Measurements from ENCODE around the gene CLEC4C. TPM values are rescaled to one million over a fixed set of nuclear protein-coding genes. Genes with fewer than 3 reads are reported as not detected.

CLEC4C gene
- total RNA-seq, 1 donor, result not detected

DNA sequence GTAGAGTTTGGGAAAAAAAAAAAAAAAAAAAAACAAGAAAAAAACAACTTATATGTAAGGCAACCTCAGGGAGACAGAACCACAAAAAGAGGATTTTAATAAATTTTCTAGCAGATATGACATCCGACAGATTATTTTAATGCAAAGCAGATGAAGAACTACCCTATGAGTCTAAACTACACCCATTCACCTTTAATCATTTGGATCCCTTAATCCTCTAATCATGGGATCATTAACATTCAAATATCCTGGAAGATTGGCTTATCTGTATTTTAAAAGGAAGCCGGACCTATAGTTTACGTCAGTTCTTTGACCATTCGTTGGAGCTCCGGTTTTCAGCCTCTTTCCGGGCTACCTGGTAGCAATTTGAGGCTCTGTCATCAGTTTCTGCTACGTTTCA lies 36.0 kb downstream of the CLEC4C start, which contains the start of gene DPPA3:
TSS of gene DPPA3 (plus strand) at position 301 of the 400 bp plus-strand sequence. CDS start 138 bp downstream, outside the sequence.
- no peaks in the 10 kb centered on the region for H3K9me3 ChIP-seq (ENCODE audit: low read depth, low read length)
- TF ChIP-seq, protein P1, sequence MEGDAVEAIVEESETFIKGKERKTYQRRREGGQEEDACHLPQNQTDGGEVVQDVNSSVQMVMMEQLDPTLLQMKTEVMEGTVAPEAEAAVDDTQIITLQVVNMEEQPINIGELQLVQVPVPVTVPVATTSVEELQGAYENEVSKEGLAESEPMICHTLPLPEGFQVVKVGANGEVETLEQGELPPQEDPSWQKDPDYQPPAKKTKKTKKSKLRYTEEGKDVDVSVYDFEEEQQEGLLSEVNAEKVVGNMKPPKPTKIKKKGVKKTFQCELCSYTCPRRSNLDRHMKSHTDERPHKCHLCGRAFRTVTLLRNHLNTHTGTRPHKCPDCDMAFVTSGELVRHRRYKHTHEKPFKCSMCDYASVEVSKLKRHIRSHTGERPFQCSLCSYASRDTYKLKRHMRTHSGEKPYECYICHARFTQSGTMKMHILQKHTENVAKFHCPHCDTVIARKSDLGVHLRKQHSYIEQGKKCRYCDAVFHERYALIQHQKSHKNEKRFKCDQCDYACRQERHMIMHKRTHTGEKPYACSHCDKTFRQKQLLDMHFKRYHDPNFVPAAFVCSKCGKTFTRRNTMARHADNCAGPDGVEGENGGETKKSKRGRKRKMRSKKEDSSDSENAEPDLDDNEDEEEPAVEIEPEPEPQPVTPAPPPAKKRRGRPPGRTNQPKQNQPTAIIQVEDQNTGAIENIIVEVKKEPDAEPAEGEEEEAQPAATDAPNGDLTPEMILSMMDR (IDR thresholded peaks at IDR 0.05; ENCODE audit: extremely low read depth, low read depth, low read length), result no peak
- no peak within 1 kb of the TSS for H2AFZ ChIP-seq (ENCODE audit: low read length)
- no peak within 1 kb of the TSS for H3K27ac ChIP-seq (ENCODE audit: low read depth, low read length)
- H3K4me3 ChIP-seq (ENCODE audit: insufficient read depth, low read length), result no peak within 1 kb of the TSS
- no peaks in the 10 kb centered on the region for H3K4me1 ChIP-seq (ENCODE audit: insufficient read depth, low read length)
- no peak for DNase-seq (ENCODE audit: insufficient read length, low spot score, missing footprints)
- H3K36me3 ChIP-seq (ENCODE audit: insufficient read depth, low read length), result no peaks in the 10 kb centered on the region
- H4K20me1 ChIP-seq (ENCODE audit: insufficient read depth, low read length), result no peaks in the 10 kb centered on the region
- H3K27me3 ChIP-seq (ENCODE audit: insufficient read depth, low read length), result no peaks in the 10 kb centered on the region
- no peak within 1 kb of the TSS for H3K4me2 ChIP-seq (ENCODE audit: insufficient read depth, low read length)
- no peaks in the 10 kb centered on the region for H3K79me2 ChIP-seq (ENCODE audit: insufficient read depth, low read length)

DNA sequence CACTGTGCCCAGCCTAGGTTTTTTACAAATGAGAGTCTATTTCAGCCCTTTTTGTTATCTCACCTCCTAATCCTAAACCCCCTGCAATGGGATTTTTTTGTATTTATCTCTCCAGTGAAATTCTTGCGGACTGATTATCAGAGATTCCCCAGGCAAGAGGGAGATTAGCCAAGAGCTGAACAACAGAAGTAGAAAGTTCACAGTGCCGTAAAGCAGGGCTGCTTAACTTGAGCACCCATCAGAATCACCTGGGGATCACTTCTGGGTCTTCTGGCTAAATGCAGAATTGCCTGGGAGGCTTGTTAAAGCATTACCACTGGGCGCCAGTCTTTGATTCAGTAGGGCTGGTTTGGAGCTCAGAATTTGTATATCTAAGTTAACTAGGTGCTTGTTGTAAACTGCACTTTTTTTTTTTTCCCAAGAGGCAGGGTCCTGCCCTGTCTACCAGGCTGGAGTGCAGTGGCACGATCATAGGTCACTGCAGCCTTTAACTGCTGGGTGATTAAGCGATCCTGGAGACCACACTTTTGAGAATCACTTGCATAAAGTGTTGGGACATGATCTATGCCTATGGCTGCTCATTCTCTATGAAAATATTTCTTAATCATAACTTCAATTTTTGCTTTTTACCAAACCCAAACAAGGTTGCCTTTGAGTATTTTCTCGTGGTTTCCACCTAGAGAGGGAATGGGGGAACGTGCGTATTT lies 37.1 kb downstream of the CLEC4C start:
- no peak overlapping the region for H2AFZ ChIP-seq (ENCODE audit: low read length)
- H4K20me1 ChIP-seq (ENCODE audit: insufficient read depth, low read length), result no peaks in the 10 kb centered on the region
- no peaks in the 10 kb centered on the region for H3K36me3 ChIP-seq (ENCODE audit: insufficient read depth, low read length)
- TF ChIP-seq, protein P1 (IDR thresholded peaks at IDR 0.05; ENCODE audit: extremely low read depth, low read depth, low read length), result no peak
- no peak overlapping the region for H3K4me3 ChIP-seq (ENCODE audit: insufficient read depth, low read length)
- no peak overlapping the region for H3K4me2 ChIP-seq (ENCODE audit: insufficient read depth, low read length)
- no peaks in the 10 kb centered on the region for H3K4me1 ChIP-seq (ENCODE audit: insufficient read depth, low read length)
- no peaks in the 10 kb centered on the region for H3K79me2 ChIP-seq (ENCODE audit: insufficient read depth, low read length)
- no peak for DNase-seq (ENCODE audit: insufficient read length, low spot score, missing footprints)
- no peaks in the 10 kb centered on the region for H3K9me3 ChIP-seq (ENCODE audit: low read depth, low read length)
- no peak overlapping the region for H3K27ac ChIP-seq (ENCODE audit: low read depth, low read length)
- H3K27me3 ChIP-seq (ENCODE audit: insufficient read depth, low read length), result no peaks in the 10 kb centered on the region

DNA sequence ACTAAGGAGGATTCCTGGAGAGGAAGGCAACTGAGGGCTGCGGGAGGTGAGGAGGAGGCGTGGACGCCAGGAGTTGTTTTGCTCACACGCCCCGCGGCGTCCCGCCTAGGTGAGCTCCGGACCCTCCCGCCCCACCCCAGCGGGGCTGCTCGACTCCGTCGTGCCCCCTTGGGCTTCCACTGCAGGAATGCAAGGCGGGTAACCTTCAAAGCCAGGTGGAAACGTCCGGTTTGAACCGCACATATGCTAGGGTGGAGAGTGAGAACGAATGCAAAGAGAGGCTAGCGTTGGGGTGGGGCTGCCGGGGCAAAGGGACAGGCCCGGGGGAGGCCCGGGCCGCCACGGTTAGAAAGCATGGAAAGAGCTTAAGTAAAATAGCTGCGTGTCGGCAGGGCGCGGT lies 41.3 kb downstream of the CLEC4C start:
- Histone ChIP-seq H3K4me1 (ENCODE audit: insufficient read depth, low read length) (no peaks in the 10 kb centered on the region), H4K20me1 (ENCODE audit: insufficient read depth, low read length) (no peaks in the 10 kb centered on the region), H3K9me3 (ENCODE audit: low read depth, low read length) (no peaks in the 10 kb centered on the region), H3K36me3 (ENCODE audit: insufficient read depth, low read length) (no peaks in the 10 kb centered on the region), H3K79me2 (ENCODE audit: insufficient read depth, low read length) (no peaks in the 10 kb centered on the region), H3K4me2 (ENCODE audit: insufficient read depth, low read length) (no peak overlapping the region), H3K27ac (ENCODE audit: low read depth, low read length) (no peak overlapping the region), H3K27me3 (ENCODE audit: insufficient read depth, low read length) (no peaks in the 10 kb centered on the region), H2AFZ (ENCODE audit: low read length) (no peak overlapping the region), H3K4me3 (ENCODE audit: insufficient read depth, low read length) (no peak overlapping the region)
- TF ChIP-seq, protein P1 (IDR thresholded peaks at IDR 0.05; ENCODE audit: extremely low read depth, low read depth, low read length), result no peak
- no peak for DNase-seq (ENCODE audit: insufficient read length, low spot score, missing footprints)

DNA sequence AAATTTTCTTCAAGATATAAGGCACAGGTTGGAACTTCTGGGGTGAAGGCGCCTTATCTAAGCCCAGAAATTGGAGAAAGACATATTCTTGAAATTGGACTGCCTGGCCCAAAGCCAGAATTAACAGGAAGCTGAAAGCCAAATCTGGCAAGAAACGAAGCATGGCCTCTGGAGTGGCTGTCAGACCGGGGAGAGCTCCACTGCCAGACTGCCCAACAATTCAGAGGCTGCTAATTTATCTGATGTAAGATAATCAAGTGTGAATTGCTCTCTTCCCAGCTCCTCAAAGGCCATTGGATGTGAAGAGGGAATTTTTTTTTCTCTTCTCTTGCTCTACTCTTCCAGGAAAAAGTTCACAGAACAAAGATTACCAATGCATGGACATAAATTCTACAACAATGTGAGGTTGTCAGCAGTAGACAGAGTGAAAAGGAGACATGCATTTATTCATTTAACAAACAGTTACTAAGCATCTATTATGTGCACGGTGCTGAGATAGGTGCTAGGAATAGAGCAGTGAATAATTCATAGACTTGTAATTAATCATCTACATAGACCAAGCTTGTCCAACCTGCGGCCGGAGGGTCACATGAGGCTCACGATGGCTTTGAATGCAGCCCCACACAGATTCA lies 51.5 kb downstream of the CLEC4C start, which contains the start of gene GDF3:
TSS of gene GDF3 (minus strand) at position 210 of the 632 bp plus-strand sequence. CDS start at position 163, 47 bp downstream.
- no peaks in the 10 kb centered on the region for H3K27me3 ChIP-seq (ENCODE audit: insufficient read depth, low read length)
- no peaks in the 10 kb centered on the region for H4K20me1 ChIP-seq (ENCODE audit: insufficient read depth, low read length)
- no peaks in the 10 kb centered on the region for H3K9me3 ChIP-seq (ENCODE audit: low read depth, low read length)
- H3K4me2 ChIP-seq (ENCODE audit: insufficient read depth, low read length), result no peak within 1 kb of the TSS
- no peaks in the 10 kb centered on the region for H3K4me1 ChIP-seq (ENCODE audit: insufficient read depth, low read length)
- TF ChIP-seq, protein P1 (IDR thresholded peaks at IDR 0.05; ENCODE audit: extremely low read depth, low read depth, low read length), result no peak
- no peak for DNase-seq (ENCODE audit: insufficient read length, low spot score, missing footprints)
- no peaks in the 10 kb centered on the region for H3K36me3 ChIP-seq (ENCODE audit: insufficient read depth, low read length)
- no peak within 1 kb of the TSS for H3K27ac ChIP-seq (ENCODE audit: low read depth, low read length)
- H3K79me2 ChIP-seq (ENCODE audit: insufficient read depth, low read length), result no peaks in the 10 kb centered on the region
- H3K4me3 ChIP-seq (ENCODE audit: insufficient read depth, low read length), result no peak within 1 kb of the TSS
- no peak within 1 kb of the TSS for H2AFZ ChIP-seq (ENCODE audit: low read length)

Data from osteoblast (primary cell).